AG10803 (cell line): ENCODE results near the gene NUP85.

ENCODE experiments used
- DNase-seq: peaks from one replicate; pipeline ENCODE4 v3.0.0; 2010; ENCODE audit warnings: low read depth
- H3K4me3 ChIP-seq: 2 replicates; pipeline ENCODE4 v1.5.1; 2011; ENCODE audit warnings: mild to moderate bottlenecking, low read length, control low read depth
- CTCF ChIP-seq: conservative IDR thresholded peaks from 2 replicates; pipeline ENCODE4 v1.5.1; 2011; ENCODE audit warnings: mild to moderate bottlenecking, low read length, control low read depth, inconsistent platforms

The NUP85 gene

GRCh38 chr17:75238020-75238580, 32.6 kb downstream of the NUP85 start:
- no peak overlapping the region for H3K4me3 ChIP-seq
- no peak for DNase-seq
- no peak for TF ChIP-seq CTCF

- H3K4me3 ChIP-seq = no peak overlapping the region
- peak; percentile 67 for DNase-seq
- peak; percentile 83 for TF ChIP-seq CTCF
Observed at GRCh38 chr17:75238684-75239191, 33.3 kb downstream of the NUP85 start.

- H3K4me3 ChIP-seq = no peak overlapping the region
- TF ChIP-seq CTCF = no peak
- no peak for DNase-seq
Observed at GRCh38 chr17:75239214-75239613, 33.7 kb downstream of the NUP85 start.

- no peak for DNase-seq
- no peak for TF ChIP-seq CTCF
- H3K4me3 ChIP-seq = no peak overlapping the region
Observed at GRCh38 chr17:75239778-75240393, 34.4 kb downstream of the NUP85 start.

- DNase-seq = peak; percentile 24
- no peak overlapping the region for H3K4me3 ChIP-seq
- peak; percentile 58 for TF ChIP-seq CTCF
Observed at GRCh38 chr17:75240394-75241142, 35.1 kb downstream of the NUP85 start.

GRCh38 chr17:75241143-75241430, 35.6 kb downstream of the NUP85 start:
- no peak overlapping the region for H3K4me3 ChIP-seq
- peak; percentile 66 for DNase-seq
- no peak for TF ChIP-seq CTCF

GRCh38 chr17:75241502-75241901, 36.0 kb downstream of the NUP85 start:
- TF ChIP-seq CTCF = no peak
- no peak for DNase-seq
- H3K4me3 ChIP-seq = no peak overlapping the region
